HCT116 (cell line): ENCODE results near the gene POMGNT2. TPM values are rescaled to one million over a fixed set of nuclear protein-coding genes. Genes with fewer than 3 reads are reported as not detected.

Source experiments
- ATAC-seq: fragments of 200-7000 bp; cut with Tn5 transposase; 2 replicates; pipeline ENCODE4 v1.9.1; 2020; ENCODE audit warnings: mild to moderate bottlenecking, moderate library complexity
- BruUV-seq: library from RNA; stranded (reverse); fragments of 400-500 nt; replicated peaks from 2 replicates; lab custom pipeline; 2021; lab: Mats Ljungman, UMichigan
- CTCF ChIA-PET: fragments of 300-600 bp; sonication (Branson Sonifier 250); formaldehyde crosslinking; loops from one replicate; lab custom pipeline; 2021; ENCODE audit warnings: antibody characterized with exemption; lab: Charles Lee
- POLR2A ChIA-PET: fragments of 300-600, 350-600 bp; sonication (Branson Sonifier 250); formaldehyde crosslinking; loops from one replicate; lab custom pipeline; 2021; ENCODE audit warnings: antibody characterized with exemption; lab: Charles Lee
- RAD21 ChIA-PET, 2 experiments: fragments of 300-600 bp; sonication (Branson Sonifier 250); formaldehyde crosslinking; loops; one replicate each; lab custom pipeline; 2023; ENCODE audit warnings: low total read pairs in 2 of 2; ENCODE audit not compliant: uncharacterized antibody in 2 of 2, unreplicated experiment in 2 of 2, low non-redundant PET in 1 of 2; lab: Charles Lee
- DNase-seq: peaks from one replicate; pipeline ENCODE4 v3.0.0-alpha.2; 2010; ENCODE audit warnings: low read depth, low spot score
- H2AFZ ChIP-seq: fragments of 200-600 bp; shearing (Covaris generic), sonication (generic); 2 replicates; pipeline ENCODE4 v1.6.1; 2017; ENCODE audit warnings: low read depth, mixed run types, mixed read lengths, antibody characterized with exemption, low read length; ENCODE audit not compliant: poor library complexity, severe bottlenecking
- H3K27ac ChIP-seq: 2 replicates; pipeline ENCODE4 v1.5.1; 2012; ENCODE audit warnings: low read depth, low read length
- H3K27me3 ChIP-seq: fragments of 200-600 bp; sonication (generic); 2 replicates; pipeline ENCODE4 v1.6.1; 2016; ENCODE audit warnings: mixed run types, low read length, mixed read lengths; ENCODE audit not compliant: insufficient read depth
- H3K36me3 ChIP-seq, 2 experiments: fragments of 200-500 bp in 1 of 2; fragments of 200-600 bp in 1 of 2; sonication (Bioruptor generic) in 1 of 2; sonication (generic) in 1 of 2; 2 replicates each; pipeline versions ENCODE4 v1.5.1 to v1.6.1; 2014 to 2016; ENCODE audit warnings: low read length in 2 of 2, inconsistent platforms in 1 of 2, mixed read lengths in 1 of 2, mixed run types in 1 of 2; ENCODE audit not compliant: insufficient read depth in 2 of 2, control insufficient read depth in 1 of 2
- H3K4me1 ChIP-seq, 2 experiments: fragments of 200-600 bp in 1 of 2; sonication (generic) in 1 of 2; 2 replicates each; pipeline versions ENCODE4 v1.5.1 to v1.6.1; 2012 to 2017; ENCODE audit warnings: low read length in 2 of 2, inconsistent platforms in 1 of 2, mild to moderate bottlenecking in 1 of 2, mixed read lengths in 1 of 2, mixed run types in 1 of 2, moderate library complexity in 1 of 2; ENCODE audit not compliant: insufficient read depth in 2 of 2, control insufficient read depth in 1 of 2
- H3K4me2 ChIP-seq: fragments of 200-600 bp; sonication (generic); 2 replicates; pipeline ENCODE4 v1.6.1; 2017; ENCODE audit warnings: mixed run types, low read length, mixed read lengths
- H3K4me3 ChIP-seq, 2 experiments: fragments of 200-600 bp in 1 of 2; sonication (generic) in 1 of 2; replicated peaks in 1 of 2; 2 replicates each; pipeline ENCODE4 v1.5.1; 2011 to 2016; ENCODE audit warnings: low read length in 2 of 2, control low read depth in 1 of 2, low read depth in 1 of 2, mild to moderate bottlenecking in 1 of 2, mixed read lengths in 1 of 2, mixed run types in 1 of 2
- H3K79me2 ChIP-seq: fragments of 200-600 bp; sonication (generic); 2 replicates; pipeline ENCODE4 v1.6.1; 2017; ENCODE audit warnings: mild to moderate bottlenecking, mixed run types, low read length, moderate library complexity, mixed read lengths; ENCODE audit not compliant: insufficient read depth
- H3K9ac ChIP-seq: fragments of 200-600 bp; sonication (generic); 2 replicates; pipeline ENCODE4 v1.6.1; 2016; ENCODE audit warnings: low read length, mixed read lengths
- H3K9me2 ChIP-seq: fragments of 200-600 bp; sonication (generic), shearing (Covaris generic); 2 replicates; pipeline ENCODE4 v1.6.1; 2017; ENCODE audit warnings: mixed run types, mild to moderate bottlenecking, moderate library complexity; ENCODE audit not compliant: insufficient read depth
- H3K9me3 ChIP-seq, 2 experiments: fragments of 200-500 bp in 1 of 2; fragments of 200-600 bp in 1 of 2; sonication (Bioruptor generic) in 1 of 2; sonication (generic) in 1 of 2; 2 replicates each; pipeline ENCODE4 v1.6.1; 2014 to 2017; ENCODE audit warnings: low read length in 2 of 2, mixed read lengths in 2 of 2, inconsistent platforms in 1 of 2, low read depth in 1 of 2, mild to moderate bottlenecking in 1 of 2, mixed run types in 1 of 2, moderate library complexity in 1 of 2; ENCODE audit not compliant: control insufficient read depth in 1 of 2, insufficient read depth in 1 of 2
- H4K20me1 ChIP-seq: fragments of 200-600 bp; sonication (generic), shearing (Covaris generic); 2 replicates; pipeline ENCODE4 v1.6.1; 2017; ENCODE audit warnings: mixed run types, mild to moderate bottlenecking, moderate library complexity; ENCODE audit not compliant: insufficient read depth
- CBX3 ChIP-seq: IDR thresholded peaks from 2 replicates; pipeline ENCODE4 v1.6.1; 2012; ENCODE audit warnings: low read depth
- CEBPB ChIP-seq: IDR thresholded peaks from 2 replicates; pipeline ENCODE4 v1.6.1; 2012; ENCODE audit warnings: low read depth
- CTCF ChIP-seq, 3 experiments: fragments of 200-600 bp in 1 of 3; sonication (generic) in 1 of 3; IDR thresholded peaks in 2 of 3; conservative IDR thresholded peaks in 1 of 3; 2 replicates each; pipeline ENCODE4 v1.5.1; 2012 to 2017; ENCODE audit warnings: low read depth in 2 of 3, low read length in 2 of 3, antibody characterized with exemption in 1 of 3, borderline replicate concordance in 1 of 3, control low read depth in 1 of 3, mild to moderate bottlenecking in 1 of 3, mixed read lengths in 1 of 3, mixed run types in 1 of 3, moderate library complexity in 1 of 3; ENCODE audit not compliant: insufficient read depth in 1 of 3
- ELF1 ChIP-seq: IDR thresholded peaks from 2 replicates; pipeline ENCODE4 v1.6.1; 2012; ENCODE audit warnings: low read depth, borderline replicate concordance
- EZH2 ChIP-seq: fragments of 200-600 bp; sonication (generic); IDR thresholded peaks from 2 replicates; pipeline ENCODE4 v1.6.1; 2017; ENCODE audit warnings: antibody characterized with exemption, mixed run types
- EZH2phosphoT487 ChIP-seq: fragments of 200-600 bp; IDR thresholded peaks from 2 replicates; pipeline ENCODE4 v1.6.1; 2018; ENCODE audit warnings: antibody characterized with exemption, borderline replicate concordance
- FOSL1 ChIP-seq: IDR thresholded peaks from 2 replicates; pipeline ENCODE4 v1.6.1; 2012; ENCODE audit warnings: low read depth
- JUND ChIP-seq: IDR thresholded peaks from 2 replicates; pipeline ENCODE4 v1.6.1; 2012
- POLR2A ChIP-seq: IDR thresholded peaks from 2 replicates; pipeline ENCODE4 v1.7.0; 2011; ENCODE audit warnings: borderline replicate concordance; ENCODE audit not compliant: insufficient read depth, insufficient read length; ENCODE audit errors: extremely low read depth
- RAD21 ChIP-seq: IDR thresholded peaks from 2 replicates; pipeline ENCODE4 v1.6.1; 2012; ENCODE audit warnings: low read depth, mild to moderate bottlenecking
- REST ChIP-seq: IDR thresholded peaks from 2 replicates; pipeline ENCODE4 v1.6.1; 2012; ENCODE audit warnings: low read depth
- SIN3A ChIP-seq: IDR thresholded peaks from 2 replicates; pipeline ENCODE4 v1.6.1; 2012; ENCODE audit warnings: low read depth
- SP1 ChIP-seq: IDR thresholded peaks from 2 replicates; pipeline ENCODE4 v1.6.1; 2012; ENCODE audit warnings: low read depth
- SRF ChIP-seq: IDR thresholded peaks from 2 replicates; pipeline ENCODE4 v1.6.1; 2012; ENCODE audit warnings: low read depth
- TCF7L2 ChIP-seq: IDR thresholded peaks from 2 replicates; pipeline ENCODE4 v1.7.0; 2011; ENCODE audit warnings: borderline replicate concordance, inconsistent platforms; ENCODE audit not compliant: insufficient read depth, insufficient read length; ENCODE audit errors: extremely low read depth
- YY1 ChIP-seq: IDR thresholded peaks from 2 replicates; pipeline ENCODE4 v1.6.1; 2011; ENCODE audit warnings: low read length, low read depth, moderate library complexity, mild to moderate bottlenecking; ENCODE audit not compliant: insufficient replicate concordance; ENCODE audit errors: extremely low read depth
- ZFX ChIP-seq: fragments of 450-650 bp; IDR thresholded peaks from 2 replicates; pipeline ENCODE4 v1.6.1; 2017
- ZNF274 ChIP-seq: fragments of 200-500 bp; sonication (Bioruptor generic); IDR thresholded peaks from 2 replicates; pipeline ENCODE4 v1.6.1; 2014; ENCODE audit warnings: mild to moderate bottlenecking, low read depth, low read length, inconsistent platforms
- intact Hi-C: fragments of 100-400 bp; cut with micrococcal nuclease; formaldehyde crosslinking; loops from 2 replicates; pipeline ENCODE4 v1.10.0; 2022
- total RNA-seq: library from RNA; stranded (reverse); gene quantifications from one replicate; pipeline ENCODE4 v1.2.1, GENCODE V29; 2021; ENCODE audit not compliant: unreplicated experiment

Gene POMGNT2
- total RNA-seq, 1 experiment from 2014 or later = 21.6 TPM

GRCh38 chr3:43098761-43099160 lies 7.1 kb downstream of the POMGNT2 start (continued):
- no peak for TF ChIP-seq CTCF (IDR thresholded peaks at IDR 0.05 in 2 of 3, conservative IDR thresholded peaks at IDR 0.05 in 1 of 3; ENCODE audit: borderline replicate concordance in 1 of 3, insufficient read depth in 1 of 3, low read depth in 2 of 3, low read length in 2 of 3)
- no peak for TF ChIP-seq FOSL1

DNA sequence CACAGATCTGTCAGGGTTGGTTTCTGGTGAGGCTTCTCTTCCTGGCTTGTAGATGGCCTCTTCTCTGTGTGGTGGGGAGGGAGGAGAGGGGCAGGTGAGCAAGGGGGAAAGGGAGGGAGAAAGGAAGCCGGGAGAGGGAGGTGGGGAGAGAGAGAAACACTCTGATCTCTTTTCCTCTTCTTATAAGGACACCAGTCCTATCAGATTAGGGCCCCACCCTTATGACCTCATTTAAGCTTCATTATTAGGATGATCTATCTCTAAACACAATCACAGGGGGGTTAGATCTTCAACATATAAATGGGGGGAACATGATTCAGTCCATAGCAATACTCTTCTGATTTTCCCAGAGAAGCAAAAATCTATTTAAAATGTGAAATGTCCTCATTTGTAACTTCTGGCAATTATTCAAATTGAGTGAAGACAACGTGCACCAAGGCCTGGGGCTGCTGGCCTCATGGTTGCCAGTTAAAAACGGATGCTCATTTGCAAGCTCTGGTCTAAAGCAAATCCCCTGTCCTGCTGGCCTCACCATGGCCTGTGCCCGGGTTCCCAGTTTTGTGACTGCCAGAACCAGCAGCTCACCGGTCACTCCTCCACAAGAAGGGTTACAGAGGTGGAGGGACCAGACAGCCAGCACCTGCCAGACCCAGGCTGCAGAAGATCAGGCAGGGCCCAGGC lies 8.3 kb downstream of the POMGNT2 start:
- Histone ChIP-seq H3K4me2 (no peak overlapping the region), H3K27ac (no peak overlapping the region), H2AFZ (no peak overlapping the region), H4K20me1 (no peaks in the 10 kb centered on the region), H3K9ac (no peak overlapping the region), H3K4me3 (no peak overlapping the region), H3K4me1 (no peaks in the 10 kb centered on the region), H3K9me3 (no peaks in the 10 kb centered on the region), H3K79me2 (peaks cover 72% of the 10 kb centered on the region), H3K36me3 (no peaks in the 10 kb centered on the region), H3K9me2 (no peaks in the 10 kb centered on the region), H3K27me3 (no peaks in the 10 kb centered on the region)
- RAD21 ChIA-PET = no interaction called here
- CTCF ChIA-PET = no interaction called here
- POLR2A ChIA-PET = no interaction called here
- intact Hi-C loops = no loop called here
- no TSS peak for BruUV-seq
- DNase-seq = no peak
- TF ChIP-seq ZFX = no peak
- no peak for TF ChIP-seq FOSL1
- no peak for TF ChIP-seq EZH2
- no peak for TF ChIP-seq TCF7L2
- TF ChIP-seq CEBPB = no peak
- TF ChIP-seq EZH2phosphoT487 = no peak
- TF ChIP-seq SP1 = no peak
- no peak for TF ChIP-seq JUND
- no peak for TF ChIP-seq YY1
- no peak for TF ChIP-seq ELF1
- TF ChIP-seq CTCF (IDR thresholded peaks at IDR 0.05 in 2 of 3, conservative IDR thresholded peaks at IDR 0.05 in 1 of 3; ENCODE audit: borderline replicate concordance in 1 of 3, insufficient read depth in 1 of 3, low read depth in 2 of 3, low read length in 2 of 3) = no peak
- TF ChIP-seq POLR2A = no peak
- TF ChIP-seq ZNF274 = no peak
- no peak for TF ChIP-seq CBX3
- no peak for TF ChIP-seq REST
- TF ChIP-seq RAD21 = no peak
- TF ChIP-seq SIN3A = no peak
- TF ChIP-seq SRF = no peak
- no peak for ATAC-seq
